Activated T-helper 1 cell treated with anti-CD3 and anti-CD28 coated beads, Interleukin-12 subunit alpha, Interleukin-12 subunit beta, Interleukin-2, Interleukin-4 antibody, amounts not matched to agents 30 ng/mL and 10 ng/mL and 1 ng/mL, durations not matched to agents 14 hours and 24 hours and 36 hours (primary cell): Measurements from ENCODE around the gene FBXO46. TPM values are rescaled to one million over a fixed set of nuclear protein-coding genes. Genes with fewer than 3 reads are reported as not detected.
A peak's percentile ranks its signal among the peaks of the same experiment; 100 is the strongest.
"Not testable (repeated sequence)": the region's sequence is repeated elsewhere in the genome, so short reads cannot be mapped to it uniquely, and the experiment has no call there.

Source experiments
- DNase-seq: peaks from one replicate; pipeline ENCODE4 v3.0.0; 2021; ENCODE audit warnings: low spot score
- H3K27ac Mint-ChIP-seq: one replicate; pipeline ENCODE4 v1.8.0; 2021; ENCODE audit warnings: mild to moderate bottlenecking, mixed read lengths
- H3K27me3 Mint-ChIP-seq: one replicate; pipeline ENCODE4 v1.8.0; 2022; ENCODE audit warnings: mild to moderate bottlenecking, moderate library complexity, mixed read lengths; ENCODE audit not compliant: insufficient read depth
- H3K36me3 Mint-ChIP-seq: one replicate; pipeline ENCODE4 v1.8.0; 2021; ENCODE audit warnings: low read depth, mixed read lengths
- H3K4me1 Mint-ChIP-seq: one replicate; pipeline ENCODE4 v1.8.0; 2021; ENCODE audit warnings: low read depth, mixed read lengths
- H3K4me3 Mint-ChIP-seq: one replicate; pipeline ENCODE4 v1.8.0; 2021; ENCODE audit warnings: mild to moderate bottlenecking, moderate library complexity, mixed read lengths
- H3K9me3 Mint-ChIP-seq: one replicate; pipeline ENCODE4 v1.8.0; 2021; ENCODE audit warnings: mixed read lengths
- intact Hi-C: fragments of 100-400 bp; cut with micrococcal nuclease; formaldehyde crosslinking; loops from one replicate; pipeline ENCODE4 v1.15.1; 2024
- total RNA-seq: library from RNA; stranded (reverse); gene quantifications from 2 replicates; pipeline ENCODE4 v1.2.3, GENCODE V29; 2022

FBXO46 gene
- total RNA-seq, 1 donor from 2014 or later = 35.1 TPM

DNA sequence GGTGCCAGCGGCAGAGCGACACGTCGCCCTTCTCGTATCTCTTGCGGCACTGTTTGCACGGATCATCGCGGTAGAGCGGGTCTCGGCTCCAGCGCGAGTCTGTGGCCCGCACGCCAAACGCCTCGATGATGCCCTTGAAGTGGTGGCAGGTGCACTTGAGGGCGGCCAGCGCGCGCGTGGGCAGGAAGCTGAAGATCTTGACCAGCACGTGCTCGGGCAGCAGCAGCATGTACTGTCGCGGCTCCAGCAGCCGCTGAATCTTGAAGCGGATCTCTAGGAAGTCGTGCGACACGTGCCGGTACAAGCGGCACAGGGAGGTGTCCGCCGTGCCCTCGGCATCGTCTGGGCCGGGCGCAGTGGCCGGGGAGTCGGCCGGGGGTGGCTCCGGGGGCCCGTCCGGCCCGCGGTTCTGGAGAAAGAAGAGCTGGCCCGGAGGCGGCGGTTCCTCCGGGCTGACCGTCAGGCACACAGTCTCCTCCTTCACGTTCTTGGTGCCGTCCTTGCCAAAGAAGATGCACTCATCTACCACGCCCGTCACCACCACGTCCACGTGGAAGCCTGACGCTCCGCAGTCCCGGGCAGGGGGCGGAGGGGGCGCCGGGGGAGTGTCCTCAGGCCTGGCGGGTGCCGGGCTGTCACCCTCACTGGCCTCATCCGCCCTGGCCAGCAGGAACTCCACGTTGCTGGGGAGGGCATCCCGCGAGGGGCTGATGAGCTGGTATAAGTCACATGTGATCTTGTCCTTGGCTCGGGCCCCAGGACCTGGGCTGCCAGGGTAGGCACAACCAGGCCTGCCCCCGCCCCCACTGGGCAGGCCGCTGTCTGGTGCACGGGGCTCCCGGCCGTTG, 18.6 kb downstream of the FBXO46 start:
- intact Hi-C loops = no loop called here
- Mint-ChIP-seq H3K4me1 (peaks cover 23% of the 10 kb centered on the region), H3K27ac (no peak overlapping the region), H3K27me3 (no peaks in the 10 kb centered on the region), H3K4me3 (no peak overlapping the region), H3K9me3 (no peaks in the 10 kb centered on the region), H3K36me3 (peaks cover 18% of the 10 kb centered on the region)
- DNase-seq = no peak

DNA sequence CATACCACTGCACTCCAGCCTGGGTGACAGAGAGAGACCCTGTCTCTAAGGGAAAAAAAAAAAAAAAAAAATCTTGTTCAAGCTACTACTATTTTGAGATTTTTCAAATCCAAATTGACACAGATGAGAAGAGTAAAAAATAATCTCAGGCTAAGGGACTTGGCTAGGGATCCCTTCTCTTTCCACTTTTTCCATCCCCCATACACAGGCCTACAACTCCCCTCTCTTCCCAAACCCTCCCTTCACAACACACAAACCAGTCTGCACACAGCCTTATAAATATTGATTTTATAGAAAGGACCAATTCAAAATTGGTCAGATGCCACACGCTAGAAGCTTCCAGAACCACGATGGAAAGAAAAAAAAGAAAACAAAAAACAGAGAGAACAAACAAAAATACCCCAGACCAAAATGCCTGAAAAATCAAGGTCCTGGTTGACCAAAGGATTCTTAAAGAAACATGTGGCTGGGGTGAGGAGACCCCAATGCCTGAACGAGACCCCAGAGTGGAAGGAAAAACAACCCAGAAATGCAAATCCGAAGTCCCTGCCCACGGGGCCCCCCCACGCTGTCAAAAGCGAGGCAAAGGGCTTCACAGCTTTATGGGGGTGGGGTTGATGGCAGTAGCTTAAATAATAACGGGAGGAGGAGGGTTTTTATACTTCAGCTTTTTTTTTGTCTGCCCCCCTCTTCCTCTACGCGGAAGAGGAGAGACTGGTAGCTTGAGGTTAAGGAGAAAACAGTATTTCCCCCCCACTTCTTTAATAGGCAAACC, 20.2 kb downstream of the FBXO46 start:
- Mint-ChIP-seq H3K9me3 (no peaks in the 10 kb centered on the region), H3K4me3 (no peak overlapping the region), H3K27ac (peak overlapping the region; percentile 46), H3K4me1 (peaks cover 10% of the 10 kb centered on the region), H3K27me3 (no peaks in the 10 kb centered on the region), H3K36me3 (peaks cover 18% of the 10 kb centered on the region)
- intact Hi-C loops = no loop called here
- DNase-seq = no peak

DNA sequence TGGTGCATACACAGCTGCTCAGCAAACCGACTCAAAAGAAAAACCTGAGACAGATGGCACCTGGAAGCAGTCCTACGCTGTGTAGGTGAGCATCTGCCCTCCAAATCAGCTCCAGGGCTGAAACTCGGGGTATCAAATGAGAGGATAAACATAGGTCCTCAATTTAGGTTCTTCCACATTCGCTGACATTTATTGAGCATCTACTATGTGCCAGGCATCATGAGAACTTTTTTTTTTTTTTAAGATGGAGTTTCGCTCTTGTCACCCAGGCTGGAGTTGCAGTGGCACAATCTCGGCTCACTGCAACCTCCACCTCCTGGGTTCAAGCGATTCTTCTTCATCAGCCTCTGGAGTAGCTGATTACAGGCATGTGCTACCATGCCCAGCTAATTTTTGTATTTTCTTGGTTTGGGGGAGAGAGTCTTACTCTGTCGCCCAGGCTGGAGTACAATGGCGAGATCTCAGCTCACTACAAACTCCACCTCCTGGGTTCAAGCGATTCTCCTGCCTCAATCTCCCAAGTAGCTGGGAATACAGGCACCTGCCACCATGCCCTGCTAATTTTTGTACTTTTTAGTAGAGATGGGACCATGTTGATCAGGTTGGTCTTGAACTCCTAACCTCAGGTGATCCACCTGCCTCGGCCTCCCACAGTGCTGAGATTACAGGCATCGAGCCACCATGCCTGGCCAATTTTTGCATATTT, 24.8 kb downstream of the FBXO46 start:
- Mint-ChIP-seq H3K36me3 (peaks cover 21% of the 10 kb centered on the region), H3K4me3 (no peak overlapping the region), H3K9me3 (no peaks in the 10 kb centered on the region), H3K4me1 (peaks cover 6% of the 10 kb centered on the region), H3K27ac (no peak overlapping the region), H3K27me3 (no peaks in the 10 kb centered on the region)
- intact Hi-C loops = no loop called here
- no peak for DNase-seq

DNA sequence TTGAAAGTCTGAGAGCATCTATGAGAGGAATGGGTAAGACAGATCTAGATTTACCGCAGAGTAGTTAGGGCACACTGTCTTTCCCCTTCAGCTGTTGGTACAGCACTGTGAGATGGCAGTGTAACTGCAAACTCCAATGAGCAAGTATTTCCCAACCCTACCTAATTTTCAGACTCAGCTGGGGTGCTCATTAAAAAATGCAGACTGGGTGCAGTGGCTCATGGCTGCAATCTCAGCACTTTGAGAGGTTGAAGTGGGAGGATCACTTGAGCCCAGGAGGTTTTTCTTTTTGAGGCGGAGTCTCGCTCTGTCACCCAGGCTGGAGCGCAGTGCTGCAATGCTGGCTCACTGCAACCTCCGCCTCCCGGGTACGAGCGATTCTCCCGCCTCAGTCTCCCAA, 25.6 kb downstream of the FBXO46 start:
- H3K27ac Mint-ChIP-seq = no peak overlapping the region
- H3K4me3 Mint-ChIP-seq = no peak overlapping the region
- H3K4me1 Mint-ChIP-seq = no peaks in the 10 kb centered on the region
- H3K9me3 Mint-ChIP-seq = no peaks in the 10 kb centered on the region
- peaks cover 14% of the 10 kb centered on the region for H3K36me3 Mint-ChIP-seq
- DNase-seq = no peak
- H3K27me3 Mint-ChIP-seq = no peaks in the 10 kb centered on the region
- intact Hi-C loops = no loop called here

DNA sequence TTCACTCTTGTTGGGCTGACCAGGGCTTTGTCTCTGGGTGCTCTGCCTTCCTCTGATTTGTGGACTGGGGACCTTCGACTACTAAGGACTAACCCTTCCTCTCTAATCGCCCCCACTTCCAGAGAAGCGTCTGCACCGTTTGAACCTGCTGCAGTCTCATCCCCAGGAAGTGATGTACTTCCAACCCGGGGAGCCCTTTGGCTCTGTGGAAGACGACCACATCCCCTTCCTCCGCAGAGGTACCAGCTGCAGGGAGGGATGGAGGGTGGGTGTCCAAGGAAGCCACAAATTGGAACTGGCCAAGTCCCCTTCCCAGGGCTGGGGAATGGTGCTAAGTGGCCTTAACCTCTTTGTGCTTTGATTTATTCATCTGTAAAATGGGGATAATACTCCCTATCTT, 29.0 kb downstream of the FBXO46 start:
- Mint-ChIP-seq H3K4me3 (no peak overlapping the region), H3K36me3 (peaks cover 13% of the 10 kb centered on the region), H3K27ac (no peak overlapping the region), H3K4me1 (no peaks in the 10 kb centered on the region), H3K27me3 (no peaks in the 10 kb centered on the region), H3K9me3 (no peaks in the 10 kb centered on the region)
- intact Hi-C loops = no loop called here
- no peak for DNase-seq

DNA sequence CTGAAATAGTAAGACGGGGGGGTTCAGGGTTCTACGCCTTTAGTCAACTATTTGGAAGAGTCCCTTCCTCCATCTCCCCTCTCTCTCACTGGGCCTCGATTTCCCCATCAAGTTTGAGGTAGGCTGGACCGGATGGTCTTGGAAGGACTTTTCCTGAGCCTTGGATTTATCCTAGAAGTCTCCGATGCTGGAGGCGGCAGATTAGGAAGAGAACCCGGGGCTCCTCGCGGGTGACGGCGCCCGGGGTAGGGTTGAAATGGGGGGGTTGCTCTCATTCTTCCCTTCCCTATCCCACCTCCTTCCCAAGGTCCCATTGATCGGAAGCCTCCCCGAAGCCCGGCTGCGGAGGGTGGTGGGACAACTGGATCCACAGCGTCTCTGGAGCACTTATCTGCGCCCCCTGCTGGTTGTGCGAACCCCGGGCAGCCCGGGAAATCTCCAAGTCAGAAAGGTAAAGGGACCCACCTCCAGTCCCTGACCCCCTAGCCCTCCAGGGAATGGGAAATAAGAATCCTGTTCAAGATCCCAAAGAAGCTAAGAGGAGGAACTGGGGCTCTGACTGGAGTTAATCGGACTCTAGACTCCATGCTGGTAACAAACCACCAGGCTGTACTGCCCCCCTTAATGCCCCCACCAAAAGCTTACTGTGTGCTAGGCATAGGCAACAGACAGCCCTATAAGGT, 37.4 kb downstream of the FBXO46 start:
- Mint-ChIP-seq H3K36me3 (peaks cover 22% of the 10 kb centered on the region), H3K27ac (peak overlapping the region; percentile 99), H3K27me3 (no peaks in the 10 kb centered on the region), H3K9me3 (no peaks in the 10 kb centered on the region), H3K4me1 (peaks cover 5% of the 10 kb centered on the region), H3K4me3 (peak overlapping the region; percentile 98)
- peak; percentile 69 for DNase-seq
- intact Hi-C loops = loop anchor here (2.0 kb wide), 4 partner anchors 100 to 1656 kb away; partner anchors contain the start of genes DHX34 and DMWD

DNA sequence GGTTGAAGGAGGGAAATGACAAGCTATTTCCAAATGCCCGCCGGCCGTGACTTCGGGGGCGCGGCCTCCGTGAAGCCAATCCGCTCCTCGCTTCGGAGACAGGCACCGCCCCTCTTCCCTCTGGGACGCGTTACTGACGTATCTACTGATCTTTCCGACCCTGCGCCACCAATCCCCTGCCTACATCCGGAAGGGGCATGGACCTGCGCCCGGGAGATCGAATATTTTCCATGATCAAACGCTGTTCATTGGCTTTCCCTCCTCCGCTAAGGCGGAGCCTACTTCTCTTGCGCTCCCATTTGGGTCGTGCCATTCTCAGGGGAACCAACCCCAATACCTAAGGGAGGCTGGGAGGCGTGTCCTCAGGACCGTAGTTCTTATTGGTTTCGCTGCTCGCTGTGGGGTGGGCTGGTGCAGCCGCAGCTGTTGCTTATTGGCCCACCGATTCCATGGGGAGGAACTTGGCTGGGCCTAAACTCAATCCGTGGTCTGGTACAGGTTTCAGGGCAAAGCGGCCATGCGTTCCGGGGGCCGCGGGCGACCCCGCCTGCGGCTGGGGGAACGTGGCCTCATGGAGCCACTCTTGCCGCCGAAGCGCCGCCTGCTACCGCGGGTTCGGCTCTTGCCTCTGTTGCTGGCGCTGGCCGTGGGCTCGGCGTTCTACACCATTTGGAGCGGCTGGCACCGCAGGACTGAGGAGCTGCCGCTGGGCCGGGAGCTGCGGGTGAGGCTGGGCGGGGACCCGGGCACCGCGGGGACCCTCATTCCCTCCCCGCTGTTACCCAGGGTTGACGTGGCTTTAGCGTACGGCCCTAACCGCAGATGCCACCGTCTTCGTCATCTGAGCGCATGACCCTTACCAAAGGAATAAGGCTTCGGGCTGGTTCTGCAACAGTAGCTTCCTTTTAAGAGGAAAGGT, 38.2 kb downstream of the FBXO46 start, which contains the start of gene QPCTL:
TSS of gene QPCTL (plus strand) at position 480 of the 919 bp plus-strand sequence. CDS start at position 518, 38 bp downstream.
- Mint-ChIP-seq H3K27ac (peak within 1 kb of the TSS; percentile 99), H3K27me3 (no peaks in the 10 kb centered on the region), H3K9me3 (no peaks in the 10 kb centered on the region), H3K36me3 (peaks cover 21% of the 10 kb centered on the region), H3K4me3 (peak within 1 kb of the TSS; percentile 98), H3K4me1 (peaks cover 5% of the 10 kb centered on the region)
- peak; percentile 97 for DNase-seq
- intact Hi-C loops = loop anchor here (1.0 to 2.0 kb wide), 15 partner anchors 11 to 1656 kb away; partner anchors contain the start of genes DHX34, DMWD, ERCC1 and FBXO46

DNA sequence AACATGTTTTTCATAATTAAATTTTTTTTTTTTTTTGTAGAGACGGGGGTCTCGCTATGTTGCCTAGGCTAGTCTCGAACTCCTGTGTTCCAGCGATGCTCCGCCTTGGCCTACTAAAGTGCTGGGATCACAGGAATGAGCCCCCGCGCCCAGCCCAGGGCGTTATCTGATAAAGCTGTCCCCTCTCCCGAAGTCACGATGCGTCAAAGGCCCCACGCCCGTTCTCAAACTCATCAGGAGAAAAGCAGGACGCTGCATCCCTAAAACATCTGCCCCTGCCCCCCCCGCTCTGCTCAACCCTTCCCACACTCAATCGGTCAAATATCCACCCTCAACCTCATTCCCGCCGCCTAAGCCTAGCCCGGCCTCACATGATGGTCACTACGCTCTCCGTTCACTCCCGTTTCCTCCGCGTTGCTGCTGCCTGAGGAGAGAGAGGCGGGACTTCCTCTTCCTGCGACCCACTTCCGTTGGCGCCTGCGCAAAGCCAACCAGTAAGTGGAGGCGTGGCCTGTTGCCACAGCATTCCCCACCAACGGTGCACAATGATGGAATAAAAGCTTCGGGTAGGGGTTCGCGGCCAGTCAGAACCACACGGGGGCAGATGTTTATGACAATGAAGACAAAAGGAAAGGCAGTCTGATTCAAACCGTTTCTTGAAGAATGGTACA, 39.0 kb downstream of the FBXO46 start, which contains the start of gene SNRPD2:
TSS of gene SNRPD2 (minus strand) at position 438 of the 671 bp plus-strand sequence. CDS start at position 373, 65 bp downstream.
- Mint-ChIP-seq H3K36me3 (peaks cover 25% of the 10 kb centered on the region), H3K9me3 (no peaks in the 10 kb centered on the region), H3K4me1 (peaks cover 5% of the 10 kb centered on the region), H3K27ac (peak within 1 kb of the TSS; percentile 99), H3K4me3 (peak within 1 kb of the TSS; percentile 98), H3K27me3 (no peaks in the 10 kb centered on the region)
- intact Hi-C loops = loop anchor here (1.0 to 2.0 kb wide), 15 partner anchors 10 to 1657 kb away; partner anchors contain the start of genes DHX34, DMWD, ERCC1 and FBXO46
- DNase-seq = peak; percentile 94

DNA sequence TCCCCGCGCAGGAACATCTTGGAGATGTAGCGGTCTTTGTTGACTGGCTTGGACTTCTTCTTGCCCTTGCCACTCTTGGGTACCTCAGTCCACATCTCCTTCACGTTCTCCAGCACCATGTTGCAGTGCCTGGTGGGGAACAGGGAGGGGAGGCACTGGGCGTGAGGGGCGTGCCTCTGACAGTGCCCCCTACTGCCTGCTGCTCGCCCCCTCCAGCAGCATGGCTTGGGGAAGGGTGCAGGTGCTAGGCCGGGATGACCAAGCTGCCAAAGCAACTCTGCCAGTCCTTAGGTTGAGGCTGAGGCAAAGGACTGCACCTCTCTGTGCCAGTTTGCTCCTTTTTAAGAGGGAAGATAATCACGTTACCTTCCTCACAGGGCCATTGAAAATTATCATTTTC, 43.1 kb downstream of the FBXO46 start:
- H3K36me3 Mint-ChIP-seq = peaks cover 41% of the 10 kb centered on the region
- intact Hi-C loops = no loop called here

DNA sequence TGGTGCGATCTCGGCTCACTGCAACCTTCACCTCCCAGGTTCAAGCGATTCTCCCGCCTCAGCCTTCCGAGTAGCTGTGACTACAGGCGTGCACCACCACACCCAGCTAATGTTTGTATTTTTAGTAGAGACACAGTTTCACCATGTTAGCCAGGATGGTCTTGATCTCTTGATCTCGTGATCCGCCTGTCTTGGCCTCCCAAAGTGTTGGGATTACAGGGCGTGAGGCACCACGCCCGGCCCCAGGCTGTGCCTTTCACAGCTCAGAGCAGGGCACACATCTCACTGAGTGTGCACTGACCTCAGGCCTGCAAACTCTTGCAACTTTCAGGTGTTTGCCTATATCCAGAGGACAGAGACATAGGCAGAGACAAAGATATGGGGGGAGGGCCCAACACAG, 45.7 kb downstream of the FBXO46 start:
- peaks cover 39% of the 10 kb centered on the region for H3K36me3 Mint-ChIP-seq
- not testable (repeated sequence) for H3K27ac Mint-ChIP-seq

More for the DNA sequence above, 43.1 kb downstream of the FBXO46 start:
- Mint-ChIP-seq H3K27ac (no peak overlapping the region), H3K9me3 (no peaks in the 10 kb centered on the region), H3K4me3 (no peak overlapping the region), H3K27me3 (no peaks in the 10 kb centered on the region), H3K4me1 (peaks cover 9% of the 10 kb centered on the region)
- DNase-seq = no peak

DNA sequence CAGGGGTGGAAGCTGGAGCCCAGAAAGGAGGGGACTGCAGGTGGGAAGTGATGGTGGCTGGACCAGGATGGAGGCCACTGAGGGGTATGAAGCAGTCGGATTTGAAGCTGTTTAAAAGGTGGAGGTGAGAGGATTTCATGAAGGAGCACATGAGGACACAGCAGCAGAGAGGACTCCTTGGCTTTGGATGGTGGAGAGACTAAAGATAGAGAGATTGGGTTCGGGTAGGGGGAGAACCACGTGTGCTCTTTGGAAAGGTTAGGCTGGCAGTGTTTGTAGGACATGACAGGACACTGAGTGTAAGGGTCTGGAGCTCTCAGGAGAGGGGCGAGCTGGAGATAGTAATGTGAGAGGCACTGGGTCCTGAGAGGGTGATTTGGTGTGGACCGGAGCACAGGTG, 47.8 kb downstream of the FBXO46 start:
- Mint-ChIP-seq H3K27me3 (no peaks in the 10 kb centered on the region), H3K36me3 (peaks cover 27% of the 10 kb centered on the region), H3K9me3 (no peaks in the 10 kb centered on the region), H3K4me3 (no peak overlapping the region), H3K4me1 (peaks cover 13% of the 10 kb centered on the region), H3K27ac (no peak overlapping the region)
- intact Hi-C loops = no loop called here
- no peak for DNase-seq

More for the DNA sequence above, 45.7 kb downstream of the FBXO46 start:
- H3K4me1 Mint-ChIP-seq, H3K9me3 Mint-ChIP-seq, H3K4me3 Mint-ChIP-seq, H3K27me3 Mint-ChIP-seq, intact Hi-C loops, DNase-seq: not testable (repeated sequence)
